K562 (cell line): ENCODE data around the gene FCRLA. TPM values are rescaled to one million over a fixed set of nuclear protein-coding genes. Genes with fewer than 3 reads are reported as not detected.

Source experiments
- BDP1 ChIP-seq: IDR thresholded peaks from 3 replicates; pipeline ENCODE4 v1.6.1; 2011; ENCODE audit not compliant: insufficient read length, insufficient read depth
- E2F3 ChIP-seq: fragments of 250-450 bp; sonication (Bioruptor Pico); IDR thresholded peaks from 2 replicates; pipeline ENCODE4 v1.4.0; 2020; ENCODE audit warnings: mild to moderate bottlenecking
- E4F1 ChIP-seq: fragments of 250-450 bp; sonication (Bioruptor Pico); IDR thresholded peaks from 2 replicates; pipeline ENCODE4 v1.5.0; 2021; ENCODE audit warnings: mild to moderate bottlenecking, borderline replicate concordance
- HSF4 ChIP-seq: fragments of 250-450 bp; sonication (Bioruptor Pico); IDR thresholded peaks from 2 replicates; pipeline ENCODE4 v2.1.2; 2022; ENCODE audit warnings: mild to moderate bottlenecking, moderate library complexity, borderline replicate concordance
- ILF3 ChIP-seq: fragments of 450-650 bp; IDR thresholded peaks from 2 replicates; pipeline ENCODE4 v1.6.1; 2018; ENCODE audit warnings: antibody characterized with exemption, mild to moderate bottlenecking, moderate library complexity, borderline replicate concordance
- KDM4B ChIP-seq, 2 experiments: fragments of 450-650 bp in 1 of 2; sonication (generic) in 1 of 2; IDR thresholded peaks; 2 replicates each; pipeline ENCODE4 v1.6.1; 2016 to 2017; ENCODE audit warnings: borderline replicate concordance in 2 of 2, antibody characterized with exemption in 1 of 2, low read depth in 1 of 2, mild to moderate bottlenecking in 1 of 2
- NCOA1 ChIP-seq: fragments of 450-650 bp; IDR thresholded peaks from 2 replicates; pipeline ENCODE4 v1.6.1; 2016; ENCODE audit warnings: low read depth
- PTBP1 ChIP-seq: fragments of 200-400 bp; formaldehyde crosslinking; IDR thresholded peaks from 2 replicates; pipeline ENCODE4 v1.6.1; 2017; ENCODE audit warnings: low read depth, low read length
- RCOR1 ChIP-seq, 2 experiments: IDR thresholded peaks; 2 replicates each; pipeline ENCODE4 v1.6.1; 2012; ENCODE audit warnings: low read depth in 2 of 2, low read length in 2 of 2, borderline replicate concordance in 1 of 2, improper control_type of control experiment in 1 of 2
- TBP ChIP-seq: optimal IDR thresholded peaks from 2 replicates; pipeline ENCODE3; 2011; ENCODE audit warnings: low read depth, low read length, improper control_type of control experiment
- TCF15 ChIP-seq: fragments of 250-450 bp; sonication (Bioruptor Pico); IDR thresholded peaks from 2 replicates; pipeline ENCODE4 v1.8.0; 2022; ENCODE audit warnings: moderate library complexity, mild to moderate bottlenecking, inconsistent platforms
- TOE1 ChIP-seq, 2 experiments: fragments of 450-650 bp in 1 of 2; sonication (generic) in 1 of 2; formaldehyde crosslinking in 1 of 2; IDR thresholded peaks; 2 replicates each; pipeline versions ENCODE4 v1.7.1 to v1.8.0; 2016 to 2022; ENCODE audit warnings: borderline replicate concordance in 2 of 2, mild to moderate bottlenecking in 2 of 2, antibody characterized with exemption in 1 of 2, inconsistent platforms in 1 of 2, low read depth in 1 of 2, missing genetic modification reagents in 1 of 2, moderate library complexity in 1 of 2
- ZFP1 ChIP-seq: fragments of 450-650 bp; formaldehyde crosslinking; IDR thresholded peaks from 2 replicates; pipeline ENCODE4 v1.4.0; 2020; ENCODE audit warnings: mild to moderate bottlenecking, mixed read lengths
- ZKSCAN1 ChIP-seq: fragments of 150-350 bp; IDR thresholded peaks from 2 replicates; pipeline ENCODE4 v1.6.1; 2016; ENCODE audit warnings: low read depth, low read length
- ZNF12 ChIP-seq: sonication (generic); formaldehyde crosslinking; IDR thresholded peaks from 2 replicates; pipeline ENCODE4 v1.4.0; 2020; ENCODE audit warnings: mild to moderate bottlenecking, missing genetic modification reagents
- ZNF184 ChIP-seq: sonication (generic); formaldehyde crosslinking; IDR thresholded peaks from 2 replicates; pipeline ENCODE4 v1.5.0; 2020; ENCODE audit warnings: missing genetic modification reagents
- ZNF551 ChIP-seq: fragments of 250-450 bp; sonication (Bioruptor Pico); IDR thresholded peaks from 2 replicates; pipeline ENCODE4 v1.5.0; 2021; ENCODE audit warnings: mild to moderate bottlenecking, moderate library complexity
- ZNF778 ChIP-seq: fragments of 450-650 bp; formaldehyde crosslinking; IDR thresholded peaks from 2 replicates; pipeline ENCODE4 v1.4.0; 2020; ENCODE audit warnings: mild to moderate bottlenecking, moderate library complexity
- polyA plus RNA-seq, 8 experiments: library from polyadenylated mRNA; depleted of rRNA in 4 of 8; stranded (reverse) in 5 of 8; unstranded in 3 of 8; fragments of >200 nt; fragmentation: Nextera tagmentation in 2 of 8; fragmentation: Illumina TruSeq in 1 of 8; extraction: Ambion mirVana in 2 of 8; extraction: Trizol in 1 of 8; gene quantifications; 2 replicates each; pipeline versions ENCODE4 v1.2.1 to v1.2.3, GENCODE V29; 2011 to 2014; ENCODE audit warnings: inconsistent platforms in 1 of 8, missing spikeins in 1 of 8
- total RNA-seq, 7 experiments: library from RNA; depleted of rRNA in 6 of 7; stranded (reverse); fragments of >200 nt in 6 of 7; fragmentation: Illumina TruSeq in 2 of 7; extraction: Trizol in 2 of 7; gene quantifications; 2 replicates each; pipeline versions ENCODE4 v1.2.1 to v1.2.3, GENCODE V29; 2011 to 2021; ENCODE audit warnings: low replicate concordance in 1 of 7
- TF ChIP-seq, protein P1 (sequence below): fragments of 250-450 bp; sonication (Bioruptor Pico); IDR thresholded peaks from 2 replicates; pipeline ENCODE4 v1.8.0; 2021; ENCODE audit warnings: borderline replicate concordance, mild to moderate bottlenecking, moderate library complexity; ENCODE audit not compliant: poor library complexity, severe bottlenecking

FCRLA gene
- total and polyA plus RNA-seq, 9 of the 15 experiments (the other 6 are each of a cell fraction or from before 2014, with no cell fraction given) = 0.09 to 0.84 (median 0.44) TPM

DNA sequence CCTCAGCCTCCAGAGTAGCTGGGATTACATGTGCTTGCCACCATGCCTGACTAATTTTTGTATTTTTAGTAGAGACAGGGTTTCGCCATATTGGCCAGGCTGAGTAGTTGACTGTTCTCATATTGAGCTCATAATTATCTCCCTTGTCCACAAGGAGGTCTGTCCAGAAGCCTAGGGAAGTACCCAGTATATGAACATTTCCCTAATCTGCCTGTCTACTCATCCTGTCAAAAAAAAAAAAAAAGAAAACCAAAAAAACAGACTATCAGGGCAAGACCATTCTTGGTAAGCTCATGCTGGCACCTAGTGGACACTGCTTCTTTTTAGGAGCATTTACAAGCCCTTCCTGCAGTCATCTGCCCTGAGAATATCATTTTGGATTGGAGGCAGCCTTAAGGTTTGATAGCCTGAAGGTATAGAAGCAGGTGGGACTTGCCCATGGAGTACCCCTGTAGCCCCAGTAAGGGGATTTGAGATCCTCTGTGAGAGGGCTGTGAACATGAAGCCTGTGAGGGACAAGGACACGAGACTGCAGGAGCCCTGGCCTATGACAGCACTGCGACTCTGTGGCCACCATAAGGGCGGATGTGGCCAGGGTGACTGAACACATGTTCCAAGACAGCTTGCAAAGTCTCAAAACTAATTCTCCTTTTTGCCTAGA is 31.7 kb downstream of the FCRLA start (continued):
- TF ChIP-seq ZNF551 (CRISPR knock-in tag) = no peak
- no peak for TF ChIP-seq PTBP1
- TF ChIP-seq RCOR1 (IDR thresholded peaks at IDR 0.05; ENCODE audit: borderline replicate concordance in 1 of 2, low read depth in 2 of 2, low read length in 2 of 2) = no peak
- TF ChIP-seq KDM4B (IDR thresholded peaks at IDR 0.05; ENCODE audit: borderline replicate concordance in 2 of 2, low read depth in 1 of 2) = no peak
- TF ChIP-seq ZNF184 (CRISPR knock-in tag) = no peak
- peak; percentile 47; the same call in 1 of the 2 replicates for TF ChIP-seq TOE1 (IDR thresholded peaks at IDR 0.05; ENCODE audit: borderline replicate concordance)
- no peak for TF ChIP-seq TOE1 (CRISPR knock-in tag; IDR thresholded peaks at IDR 0.05; ENCODE audit: borderline replicate concordance, low read depth)
- TF ChIP-seq, protein P1, sequence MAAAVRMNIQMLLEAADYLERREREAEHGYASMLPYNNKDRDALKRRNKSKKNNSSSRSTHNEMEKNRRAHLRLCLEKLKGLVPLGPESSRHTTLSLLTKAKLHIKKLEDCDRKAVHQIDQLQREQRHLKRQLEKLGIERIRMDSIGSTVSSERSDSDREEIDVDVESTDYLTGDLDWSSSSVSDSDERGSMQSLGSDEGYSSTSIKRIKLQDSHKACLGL (CRISPR knock-in tag) = no peak
- no peak for TF ChIP-seq ZFP1 (CRISPR knock-in tag)
- no peak for TF ChIP-seq E4F1
- TF ChIP-seq HSF4 = no peak
- TF ChIP-seq E2F3 (CRISPR knock-in tag) = no peak
- no peak for TF ChIP-seq ZNF12 (CRISPR knock-in tag)
- TF ChIP-seq ILF3 = no peak
- TF ChIP-seq ZKSCAN1 = no peak
- no peak for TF ChIP-seq BDP1
- TF ChIP-seq ZNF778 (CRISPR knock-in tag) = no peak
- no peak for TF ChIP-seq TCF15
- peak; percentile 39 for TF ChIP-seq TBP
- 0 out of 2 replicates have a peak, but pooled peaks have one; percentile 40 for TF ChIP-seq NCOA1
